Heart left ventricle (tissue), 13 donors: ENCODE measurements around the gene TAS1R3.

Source experiments
- CTCF ChIP-seq, 12 donors: fragments of 200-600 bp; sonication (generic) in 4 of 12; IDR thresholded peaks; one replicate each; pipeline versions ENCODE4 v1.5.0 to v1.8.0; 2018 to 2022; ENCODE audit warnings: antibody characterized with exemption in 12 of 12, mild to moderate bottlenecking in 5 of 12
- POLR2A ChIP-seq, 2 donors: fragments of 450-650 bp; IDR thresholded peaks; one replicate each; pipeline ENCODE4 v1.6.1; 2017; ENCODE audit warnings: antibody characterized with exemption in 2 of 2, mild to moderate bottlenecking in 2 of 2, moderate library complexity in 2 of 2
- donor health status: ischemic (EF 13 %, LVEDD 7.1; RV severe dilation, severe dysfunction).
- donor health status: DM: no; HTN: yes; CAD: no.
- donor health status: DM: no; HTN: no; CAD: no.
- donor health status: ischemic (EF 25% LVEDD 6.9; RV normal size, moderate dysfunction).
- donor health status: ischemic (EF 25% LVEDD 5.7; RV mildly dilated, moderate dysfunction).
- donor health status: ischemic (EF 35%, LVEDD 5.7; RV mildly dilated, moderate dysfunction).
- donor health status: nonischemic (EF 11% LVEDD 7.7; RV severe dilation, severe dysfunction).
- donor health status: DM: yes; HTN: yes; CAD: no.
- donor health status: PGD.
- donor health status: ischemic (EF 29% LVEDD 5.4; RV normal size, mild dysfunction).
- donor health status: nonischemic (EF 23%, LVEDD 6.1; RV moderate dilation, normal function).

GRCh38 chr1:1377540-1378205 lies 46.6 kb downstream of the TAS1R3 start:
- TF ChIP-seq POLR2A (IDR thresholded peaks at IDR 0.05) = no peak
- TF ChIP-seq CTCF (IDR thresholded peaks at IDR 0.05) = no peak
